ENCODE measurements around the gene PIP5KL1.

The PIP5KL1 gene

GRCh38 chr9:127968700-127969383 is 38.3 kb upstream of the PIP5KL1 start:
- no peak for DNase-seq (ENCODE audit: low read depth)

DNA sequence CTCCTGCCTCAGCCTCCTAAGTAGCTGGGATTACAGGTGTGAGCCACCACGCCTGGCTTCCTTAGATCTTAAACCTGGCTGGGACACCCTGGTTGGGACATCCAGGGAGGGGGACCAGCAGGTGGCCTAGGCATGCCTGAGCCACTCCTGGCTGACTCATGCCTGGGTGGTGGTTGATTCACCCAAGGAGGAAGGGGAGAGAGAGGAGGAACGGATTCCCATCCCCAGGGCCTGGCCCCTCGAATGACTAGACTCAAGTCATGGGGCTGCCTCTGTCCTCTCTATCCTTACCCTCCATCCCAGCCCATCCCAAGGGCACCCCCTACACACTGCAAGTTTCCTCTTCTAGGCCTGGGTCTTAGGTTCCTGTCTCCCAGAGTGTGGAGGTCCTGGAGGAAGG is 37.5 kb upstream of the PIP5KL1 start:
- DNase-seq (ENCODE audit: low read depth) = no peak

- no peak for DNase-seq (ENCODE audit: low read depth)
These were observed 36.7 kb upstream of the PIP5KL1 start for GRCh38 chr9:127967151-127967809.

DNA sequence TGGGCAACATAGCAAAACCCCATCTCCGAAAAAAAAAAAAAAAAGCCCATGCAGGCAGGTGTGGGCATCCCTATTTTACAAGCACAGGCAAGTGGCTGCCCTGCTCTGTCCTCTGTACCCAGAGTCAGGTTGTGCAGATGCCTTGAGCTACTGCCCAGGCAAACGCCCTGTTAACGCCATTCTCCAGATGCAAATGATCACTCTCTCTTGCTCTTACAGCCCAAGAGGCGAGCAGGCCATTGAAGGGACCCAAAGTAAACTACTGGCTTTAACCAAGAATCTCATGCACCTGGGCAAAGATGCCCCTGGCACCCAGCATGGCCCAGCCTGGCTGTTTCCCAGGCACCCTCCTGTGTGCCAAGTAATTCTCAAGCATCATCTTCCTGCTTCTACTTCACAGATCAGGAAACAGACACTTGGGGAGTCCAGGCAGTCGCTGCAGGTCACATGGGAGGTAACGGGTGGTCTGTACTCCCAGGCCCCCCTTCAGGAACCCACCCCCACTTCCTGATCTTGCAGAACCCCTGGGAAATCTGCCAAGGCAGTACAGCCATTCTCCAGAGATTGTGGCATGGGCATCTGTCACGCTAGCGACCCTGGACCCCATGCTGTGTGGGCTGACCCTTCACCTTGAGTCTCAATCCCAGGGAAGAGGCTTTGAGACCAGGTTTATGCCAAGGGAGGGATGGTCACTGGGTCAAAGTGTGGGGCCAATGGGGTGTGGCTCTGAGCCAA is 36.0 kb upstream of the PIP5KL1 start:
- no peak for DNase-seq (ENCODE audit: low read depth)

DNA sequence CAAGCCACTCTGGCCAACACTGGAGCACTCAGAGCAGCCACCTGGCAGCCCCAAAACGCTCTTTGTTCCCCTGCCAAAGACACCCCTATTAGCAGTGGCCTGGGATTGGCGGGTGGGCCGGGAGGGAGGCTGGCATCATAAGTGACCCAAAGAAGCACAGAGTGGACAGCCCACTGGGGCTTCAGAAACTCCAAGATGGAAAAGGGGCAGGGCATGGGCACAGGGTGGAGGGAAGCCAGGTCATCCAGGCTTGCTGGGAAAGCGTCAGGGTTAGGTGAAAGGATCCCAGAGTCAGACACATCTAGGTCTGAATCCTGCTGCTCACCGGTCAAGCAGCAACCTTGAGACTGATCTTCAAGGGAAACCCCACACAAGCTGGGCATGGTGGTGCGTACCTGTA is 35.4 kb upstream of the PIP5KL1 start:
- no peak for DNase-seq (ENCODE audit: low read depth)

DNA sequence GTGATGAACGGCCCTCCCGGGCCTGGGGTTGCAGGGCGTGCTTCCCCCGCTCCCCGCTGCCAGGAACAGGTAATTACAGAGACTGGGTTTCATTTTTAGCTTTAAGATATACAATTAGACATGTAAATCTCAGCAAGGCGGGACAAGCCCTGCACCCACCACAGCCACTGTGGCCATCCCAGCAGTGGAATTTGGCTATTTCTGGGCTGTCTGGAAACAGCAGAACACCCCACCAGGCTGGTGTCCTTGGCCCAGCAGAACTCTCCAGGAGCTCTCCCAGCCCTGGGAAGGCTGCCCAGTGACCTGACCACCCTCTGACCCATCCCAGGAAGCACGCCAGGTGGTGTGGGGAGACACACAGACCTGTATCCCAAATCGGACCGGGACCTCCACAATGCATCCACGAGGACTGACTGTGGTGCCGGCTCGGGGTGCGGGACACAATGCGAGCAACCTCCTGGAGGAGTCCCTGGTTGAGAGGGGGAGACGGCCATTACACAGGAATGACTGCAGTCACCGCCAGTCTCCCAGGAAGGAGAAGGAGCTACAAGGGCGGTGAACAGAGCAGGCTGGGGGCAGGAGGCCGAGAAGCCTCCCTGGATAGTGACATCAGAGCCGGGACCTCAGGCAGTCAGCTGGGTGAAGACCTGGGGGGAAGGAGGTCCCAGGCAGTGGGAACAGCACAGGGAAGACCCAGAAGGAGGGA is 32.9 kb upstream of the PIP5KL1 start:
- DNase-seq (ENCODE audit: low read depth) = no peak

DNA sequence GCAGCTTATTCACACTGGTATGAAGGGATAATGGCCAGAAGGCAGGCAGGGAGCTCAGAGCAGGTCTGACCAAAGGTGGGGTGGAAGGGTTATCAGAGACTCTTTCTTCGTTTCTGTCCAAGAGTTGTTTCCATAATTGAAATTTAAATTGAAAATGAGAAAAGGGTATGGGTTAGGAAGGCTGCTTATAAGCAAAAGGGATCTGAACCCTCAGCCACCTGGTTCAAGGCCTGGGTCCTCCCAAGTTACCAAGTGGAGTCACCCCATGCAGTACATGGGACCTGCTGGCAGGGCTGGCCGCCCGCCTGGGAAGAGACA is 32.4 kb upstream of the PIP5KL1 start:
- DNase-seq (ENCODE audit: low read depth) = no peak

DNA sequence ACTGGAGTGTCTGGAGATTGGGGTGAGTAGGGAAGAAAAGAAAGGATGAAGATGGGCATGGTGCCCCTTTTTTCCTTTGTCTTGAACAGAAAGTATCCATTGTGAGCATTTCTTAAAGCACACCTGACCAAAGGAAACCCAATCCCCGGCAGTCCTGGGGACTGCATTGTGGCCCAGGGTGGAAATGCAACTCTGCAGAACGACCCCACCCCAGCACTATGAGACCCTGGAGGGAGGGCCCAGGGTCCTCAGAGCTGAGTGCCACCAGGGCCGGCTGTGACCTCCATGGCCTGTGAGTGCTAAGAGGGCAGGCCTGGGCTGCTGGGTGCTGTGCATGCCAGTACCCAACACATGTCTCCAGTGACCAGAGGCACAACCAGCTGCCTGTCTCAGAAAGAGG is 31.7 kb upstream of the PIP5KL1 start:
- DNase-seq (ENCODE audit: low read depth) = no peak

DNA sequence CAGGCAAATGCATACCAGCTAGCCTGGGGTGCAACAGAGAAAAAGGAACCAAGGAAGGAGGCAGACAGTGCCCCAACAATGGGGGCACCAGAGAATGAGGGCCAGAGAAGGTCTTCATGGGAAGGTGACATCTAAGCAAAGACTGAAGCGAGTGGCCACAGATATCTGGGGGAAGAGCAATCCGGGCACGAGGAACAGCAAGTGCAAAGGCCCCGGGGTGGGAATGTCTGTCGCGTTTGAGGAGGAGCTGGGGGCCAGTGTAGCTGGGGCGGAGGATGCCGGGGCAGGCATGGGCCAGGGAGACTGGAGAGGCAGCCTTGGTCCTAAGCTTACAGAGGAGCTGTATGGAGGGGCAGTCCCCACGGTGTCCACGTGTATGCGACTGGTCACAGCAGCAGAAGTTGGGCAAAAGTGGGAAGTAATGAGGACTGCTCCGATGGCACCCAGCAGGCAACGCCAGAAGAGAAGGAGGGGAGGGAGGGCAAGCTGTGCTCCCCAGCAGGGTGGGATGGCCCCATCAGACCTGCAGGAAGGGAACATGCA is 31.1 kb upstream of the PIP5KL1 start:
- no peak for DNase-seq (ENCODE audit: low read depth)

GRCh38 chr9:127961155-127961490 is 30.5 kb upstream of the PIP5KL1 start:
- DNase-seq (ENCODE audit: low read depth) = no peak

DNA sequence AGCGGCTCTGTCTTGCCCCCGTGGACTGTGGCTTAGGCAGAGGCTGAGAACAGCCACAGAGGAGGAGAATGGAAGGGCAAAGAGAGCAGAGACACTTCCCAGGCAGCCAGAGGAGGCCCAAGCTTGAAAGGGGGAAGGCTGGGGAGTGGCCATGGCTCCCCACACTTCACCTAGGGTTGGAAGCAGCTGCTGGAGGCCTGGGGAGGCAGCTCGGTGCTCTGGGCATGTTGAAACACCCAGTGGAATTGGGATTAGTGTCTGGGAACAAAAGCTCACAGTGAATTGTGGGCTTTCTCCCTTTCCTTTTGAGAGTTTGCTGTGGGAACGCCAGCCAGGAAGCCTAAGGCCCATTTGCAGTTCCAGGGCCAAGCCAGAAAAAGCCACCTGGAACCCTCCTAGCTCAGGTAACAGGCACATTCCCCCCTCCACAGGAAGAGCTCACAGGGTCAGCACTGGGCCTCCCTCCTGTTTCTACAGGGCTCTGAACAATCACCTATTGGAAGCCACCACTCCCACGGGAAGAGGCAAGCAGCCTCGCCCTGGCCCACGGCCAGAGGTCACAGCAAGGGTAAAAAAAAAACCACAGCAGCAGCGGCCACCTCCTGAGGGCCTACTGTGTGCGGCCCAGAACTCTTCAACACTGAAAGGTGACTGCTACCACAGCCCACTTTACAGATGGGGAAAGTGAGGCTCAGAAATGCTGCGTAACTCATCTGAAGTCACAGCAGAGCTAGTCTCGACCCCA is 30.0 kb upstream of the PIP5KL1 start:
- no peak for DNase-seq (ENCODE audit: low read depth)

DNA sequence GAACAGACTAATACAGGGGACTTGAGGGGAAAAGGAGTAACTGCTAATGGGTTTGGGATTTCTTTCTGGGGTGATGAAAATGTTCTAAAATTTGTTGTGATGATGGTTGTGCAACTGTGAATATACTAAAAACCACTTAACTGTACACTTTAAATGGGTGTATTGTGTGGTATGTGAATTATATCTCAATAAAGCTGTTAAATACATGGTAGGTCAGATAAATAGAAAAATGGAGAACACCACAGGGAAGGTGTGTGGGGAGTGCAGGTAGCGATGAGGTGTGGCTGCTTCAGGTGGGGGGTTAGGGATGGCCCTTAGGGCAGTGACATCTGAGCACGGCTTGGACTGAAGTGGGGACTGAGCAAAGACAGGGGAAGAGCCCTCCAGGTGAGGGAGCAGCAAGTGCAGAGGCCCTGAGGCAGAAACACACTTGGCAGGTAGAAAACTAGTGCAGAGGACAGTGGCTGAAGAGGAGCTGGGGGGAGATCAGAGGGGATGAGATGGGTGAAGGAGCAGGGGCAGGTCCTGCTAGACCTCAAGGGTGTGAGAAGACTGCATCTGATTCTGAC is 29.3 kb upstream of the PIP5KL1 start:
- DNase-seq (ENCODE audit: low read depth) = no peak

GRCh38 chr9:127959398-127959797 is 28.8 kb upstream of the PIP5KL1 start:
- no peak for DNase-seq (ENCODE audit: low read depth)

DNA sequence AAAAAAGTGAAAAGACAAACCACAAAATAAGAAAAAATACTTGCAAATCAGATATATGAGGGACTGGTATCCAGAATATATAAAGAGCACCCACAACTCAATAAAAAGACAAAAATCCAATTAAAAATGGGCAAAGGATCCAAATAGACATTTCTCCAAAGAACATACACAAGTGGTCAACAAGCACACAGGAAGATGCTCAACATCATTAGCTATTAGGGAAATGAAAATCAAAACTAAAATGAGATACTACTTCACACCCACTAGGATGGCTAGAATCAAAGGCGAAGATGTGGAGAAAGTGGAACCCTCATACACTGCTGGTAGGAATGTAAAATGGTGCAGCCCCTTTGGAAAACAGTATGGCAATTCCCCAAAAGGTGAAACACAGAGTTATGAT is 28.2 kb upstream of the PIP5KL1 start:
- no peak for DNase-seq (ENCODE audit: low read depth)

DNA sequence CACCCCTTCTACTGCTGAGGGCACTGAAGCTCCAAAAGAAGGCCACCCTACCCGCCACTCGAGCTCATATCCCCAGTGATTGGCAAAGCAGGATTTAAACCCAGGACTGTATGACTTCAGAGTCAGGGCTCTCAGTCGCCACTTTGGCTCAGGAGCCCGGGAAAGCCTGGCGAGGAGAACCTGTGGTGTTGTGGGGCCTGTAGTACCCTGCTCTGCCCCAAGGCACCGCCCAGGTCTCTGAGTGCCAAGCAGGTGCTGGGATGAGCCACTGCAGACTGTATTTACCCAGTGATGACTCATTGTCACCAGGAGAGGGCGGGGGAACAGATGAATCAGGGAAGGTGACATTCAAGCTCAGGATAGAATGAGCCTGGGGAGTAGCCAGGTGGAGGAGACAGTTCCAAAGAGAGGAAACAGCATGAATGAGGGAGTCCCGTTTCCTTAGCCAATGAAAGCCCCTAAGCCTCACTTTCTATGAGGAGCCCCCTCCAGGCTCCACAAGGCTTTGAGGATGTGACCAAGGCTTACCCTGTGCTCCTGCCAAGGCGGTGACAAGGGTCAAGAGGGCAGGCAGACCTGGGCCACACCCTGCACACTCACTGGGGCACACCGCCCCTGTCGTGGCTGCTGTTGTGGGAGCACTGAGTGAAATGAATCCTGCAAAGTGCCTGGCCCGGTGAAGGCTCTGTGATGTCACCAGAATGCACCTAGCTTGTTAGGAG is 24.9 kb upstream of the PIP5KL1 start:
- no peak for DNase-seq (ENCODE audit: low read depth)

GRCh38 chr9:127954831-127955293 is 24.3 kb upstream of the PIP5KL1 start:
- no peak for DNase-seq (ENCODE audit: low read depth)

DNA sequence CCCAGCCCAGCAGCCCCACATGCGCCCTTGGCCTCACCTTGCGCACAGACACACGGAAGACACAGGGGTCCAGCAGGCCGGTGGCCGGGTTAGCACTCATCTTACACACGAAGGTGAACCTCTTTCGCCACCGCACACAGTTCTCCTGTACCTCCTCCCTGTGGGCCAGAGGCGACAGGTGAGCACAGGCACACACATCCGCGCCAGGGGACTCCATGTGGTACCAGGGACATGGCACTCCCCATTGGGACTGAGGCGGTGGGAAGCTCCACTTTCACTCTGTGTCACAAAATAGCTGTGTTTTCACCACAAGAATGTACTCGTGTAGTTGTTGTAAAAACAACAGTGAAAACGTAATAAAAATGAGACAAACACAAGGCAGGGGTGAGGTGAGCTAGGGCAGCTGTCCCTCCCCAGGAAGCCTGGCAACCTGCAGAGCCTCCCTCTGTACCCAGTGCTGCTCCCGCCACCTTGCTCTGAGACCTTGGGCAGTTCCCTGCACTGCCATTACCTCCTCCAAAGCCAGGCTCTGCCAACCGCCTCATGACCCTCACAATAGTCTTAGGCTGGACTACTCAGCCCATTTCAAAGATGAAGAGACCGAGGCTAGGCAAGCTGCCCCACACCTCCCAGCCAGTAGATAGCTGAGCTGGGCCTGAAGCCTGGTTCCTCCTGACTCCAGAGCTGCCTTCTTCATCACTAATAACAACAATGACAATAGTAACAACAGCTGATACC is 23.4 kb upstream of the PIP5KL1 start:
- no peak for DNase-seq (ENCODE audit: low read depth)

- DNase-seq (ENCODE audit: low read depth) = no peak
These were observed 22.6 kb upstream of the PIP5KL1 start for GRCh38 chr9:127953154-127953553.

GRCh38 chr9:127950513-127951289 is 20.1 kb upstream of the PIP5KL1 start:
- no peak for DNase-seq (ENCODE audit: low read depth)

All from HS-27A (cell line).